GM12878 (cell line): ENCODE measurements around the gene DNAH11. TPM values are rescaled to one million over a fixed set of nuclear protein-coding genes. Genes with fewer than 3 reads are reported as not detected.

Source experiments
- ATAC-seq: fragments of 200-7000 bp; cut with Tn5 transposase; 3 replicates; pipeline ENCODE4 v1.9.1; 2020; ENCODE audit warnings: mild to moderate bottlenecking, moderate library complexity
- BruUV-seq: library from RNA; stranded (reverse); fragments of 400-500 nt; replicated peaks from 2 replicates; lab custom pipeline; 2021; lab: Mats Ljungman, UMichigan
- CTCF ChIA-PET: fragments of 300-600 bp; sonication (Branson Sonifier 250); formaldehyde crosslinking; extraction: SDS; loops from one replicate; lab custom pipeline; 2021; ENCODE audit warnings: inconsistent platforms; lab: Yijun Ruan, JAX
- POLR2A ChIA-PET: fragments of 350-600 bp; formaldehyde crosslinking; extraction: SDS; loops from one replicate; lab custom pipeline; 2021; ENCODE audit warnings: inconsistent platforms; lab: Charles Lee
- RAD21 ChIA-PET: fragments of 300-600 bp; sonication (Branson Sonifier 250); formaldehyde crosslinking; loops from one replicate; lab custom pipeline; 2023; ENCODE audit warnings: antibody characterized with exemption; ENCODE audit not compliant: unreplicated experiment; lab: Charles Lee
- SMC1A ChIA-PET: fragments of 300-600 bp; sonication (Branson Sonifier 250); formaldehyde crosslinking; loops from one replicate; lab custom pipeline; 2023; ENCODE audit not compliant: unreplicated experiment, uncharacterized antibody; lab: Charles Lee
- DNase-seq: peaks from one replicate; pipeline ENCODE4 v3.0.0-alpha.2; 2011; ENCODE audit warnings: low read depth, low spot score
- FAIRE-seq: peaks from 3 replicates; lab custom pipeline; 2011; peaks lifted over from hg19 to GRCh38; lab: Jason Lieb, UNC
- H2AFZ ChIP-seq: 2 replicates; pipeline ENCODE4 v1.6.0; 2011; ENCODE audit warnings: low read depth, low read length, control low read depth; ENCODE audit not compliant: control insufficient read depth
- H3K27ac ChIP-seq: 2 replicates; pipeline ENCODE4 v1.5.1; 2011; ENCODE audit warnings: control low read depth; ENCODE audit not compliant: control insufficient read depth, insufficient read depth
- H3K27me3 ChIP-seq, 2 experiments: replicated peaks in 1 of 2; 2 replicates each; pipeline versions ENCODE4 v1.6.0 to v1.6.1; 2011; ENCODE audit warnings: low read length in 1 of 2; ENCODE audit not compliant: control insufficient read depth in 2 of 2, insufficient read depth in 2 of 2
- H3K36me3 ChIP-seq, 2 experiments: 2 replicates each; pipeline ENCODE4 v1.5.1; 2011; ENCODE audit warnings: low read length in 1 of 2; ENCODE audit not compliant: control insufficient read depth in 2 of 2, insufficient read depth in 2 of 2
- H3K4me1 ChIP-seq: 2 replicates; pipeline ENCODE4 v1.6.1; 2011; ENCODE audit warnings: mild to moderate bottlenecking, low read length, moderate library complexity, mixed read lengths; ENCODE audit not compliant: control insufficient read depth, insufficient read depth
- H3K4me2 ChIP-seq: 2 replicates; pipeline ENCODE4 v1.6.0; 2011; ENCODE audit warnings: control low read depth; ENCODE audit not compliant: control insufficient read depth, insufficient read depth
- H3K4me3 ChIP-seq: fragments of 200-600 bp; sonication (generic); 2 replicates; pipeline ENCODE4 v1.5.1; 2016
- H3K79me2 ChIP-seq: 2 replicates; pipeline ENCODE4 v1.6.0; 2011; ENCODE audit warnings: low read length; ENCODE audit not compliant: control insufficient read depth, insufficient read depth
- H3K9ac ChIP-seq: 2 replicates; pipeline ENCODE4 v1.8.0; 2011; ENCODE audit warnings: low read length, control low read depth, mixed read lengths; ENCODE audit not compliant: control insufficient read depth, insufficient read depth
- H3K9me3 ChIP-seq: replicated peaks from 3 replicates; pipeline ENCODE4 v1.5.1; 2011; ENCODE audit warnings: mild to moderate bottlenecking, low read length; ENCODE audit not compliant: control insufficient read depth, insufficient read depth
- H4K20me1 ChIP-seq: 2 replicates; pipeline ENCODE4 v1.6.0; 2011; ENCODE audit not compliant: control insufficient read depth, insufficient read depth
- ATF2 ChIP-seq: IDR thresholded peaks from 2 replicates; pipeline ENCODE4 v1.6.1; 2012; ENCODE audit warnings: low read length, inconsistent platforms
- CREM ChIP-seq: IDR thresholded peaks from 2 replicates; pipeline ENCODE4 v1.6.1; 2014; ENCODE audit warnings: antibody characterized with exemption, low read depth
- DPF2 ChIP-seq: fragments of 450-650 bp; IDR thresholded peaks from 2 replicates; pipeline ENCODE4 v1.6.1; 2017; ENCODE audit warnings: mild to moderate bottlenecking
- HDAC2 ChIP-seq: fragments of 200-600 bp; sonication (generic); IDR thresholded peaks from 2 replicates; pipeline ENCODE4 v1.6.1; 2017
- HDAC6 ChIP-seq: fragments of 200-600 bp; sonication (generic); IDR thresholded peaks from one replicate; pipeline ENCODE4 v1.8.0; 2017; ENCODE audit warnings: antibody characterized with exemption; ENCODE audit not compliant: unreplicated experiment
- IRF4 ChIP-seq: IDR thresholded peaks from 2 replicates; pipeline ENCODE4 v1.6.1; 2011; ENCODE audit warnings: low read depth, low read length
- JUND ChIP-seq: IDR thresholded peaks from 2 replicates; pipeline ENCODE4 v1.6.1; 2012; ENCODE audit warnings: low read depth, mild to moderate bottlenecking, low read length, improper control_type of control experiment, moderate library complexity
- NFYA ChIP-seq: IDR thresholded peaks from 2 replicates; pipeline ENCODE4 v1.6.1; 2011; ENCODE audit warnings: low read depth, mild to moderate bottlenecking, low read length, improper control_type of control experiment, borderline replicate concordance
- RAD51 ChIP-seq: fragments of 450-650 bp; IDR thresholded peaks from 2 replicates; pipeline ENCODE4 v1.6.1; 2016; ENCODE audit warnings: moderate library complexity, mild to moderate bottlenecking, inconsistent platforms
- RCOR1 ChIP-seq: conservative IDR thresholded peaks from 2 replicates; pipeline ENCODE4 v1.6.1; 2012; ENCODE audit warnings: low read depth, low read length, improper control_type of control experiment
- RFX5 ChIP-seq: IDR thresholded peaks from 2 replicates; pipeline ENCODE4 v1.6.1; 2011; ENCODE audit warnings: low read depth, low read length, improper control_type of control experiment
- SPI1 ChIP-seq: IDR thresholded peaks from 2 replicates; pipeline ENCODE4 v1.6.1; 2011; ENCODE audit warnings: low read depth, mild to moderate bottlenecking, low read length, moderate library complexity, borderline replicate concordance; ENCODE audit not compliant: insufficient read depth
- SRF ChIP-seq, 2 experiments: IDR thresholded peaks; 2 replicates each; pipeline ENCODE4 v1.6.1; 2011; ENCODE audit warnings: low read depth in 2 of 2, low read length in 2 of 2, mild to moderate bottlenecking in 1 of 2, moderate library complexity in 1 of 2
- ZBTB40 ChIP-seq: fragments of 450-650 bp; IDR thresholded peaks from 2 replicates; pipeline ENCODE4 v1.6.1; 2016; ENCODE audit warnings: mild to moderate bottlenecking, moderate library complexity, borderline replicate concordance
- WGBS: methylation state at CpG from one replicate; pipeline ENCODE4 v1.1.6; 2016; ENCODE audit warnings: low lambda C conversion rate; ENCODE audit not compliant: insufficient replicate concordance, insufficient coverage; ENCODE audit errors: missing lambda C conversion rate; 5-methylcytosine and 5-hydroxymethylcytosine counted together
- in situ Hi-C: fragments of 300-500 bp; cut with MboI; formaldehyde crosslinking; loops from 9 replicates; pipeline ENCODE4 v1.14.3; 2018; ENCODE audit warnings: mixed read lengths
- intact Hi-C: fragments of 100-400 bp; cut with micrococcal nuclease; formaldehyde crosslinking; loops from one replicate; pipeline ENCODE4 v1.14.2; 2022; ENCODE audit not compliant: unreplicated experiment
- polyA plus RNA-seq, 11 experiments: library from polyadenylated mRNA; depleted of rRNA in 4 of 11; unstranded in 6 of 11; stranded (reverse) in 5 of 11; fragments of >200 nt; fragmentation: Nextera tagmentation in 4 of 11; fragmentation: Illumina TruSeq in 1 of 11; extraction: Ambion mirVana in 4 of 11; extraction: Trizol in 1 of 11; gene quantifications; 1 replicate in 1 of 11; 2 replicates in 10 of 11; pipeline versions ENCODE4 v1.2.1 to v1.2.3, GENCODE V29; 2011 to 2016; ENCODE audit warnings: inconsistent platforms in 2 of 11, missing spikeins in 2 of 11, low read depth in 1 of 11
- total RNA-seq, 4 experiments: library from RNA; depleted of rRNA in 3 of 4; stranded (reverse); fragments of >200 nt in 3 of 4; fragmentation: Illumina TruSeq in 1 of 4; extraction: Trizol in 1 of 4; gene quantifications; 2 replicates each; pipeline versions ENCODE4 v1.2.1 to v1.2.3, GENCODE V29; 2013 to 2021

The DNAH11 gene
- total and polyA plus RNA-seq, 10 of the 15 experiments (the other 5 are each of a cell fraction or from before 2014, with no cell fraction given) = 0.03 to 0.56 (median 0.10) TPM

- TF ChIP-seq ATF2 = no peak
- TF ChIP-seq, all 136 proteins: peak for 0
Measured at GRCh38 chr7:21778953-21779352, 236.1 kb downstream of the DNAH11 start (continued).

GRCh38 chr7:21782996-21783395 is 240.2 kb downstream of the DNAH11 start:
- DNase-seq = no peak
- H3K4me2 ChIP-seq = no peak overlapping the region
- POLR2A ChIA-PET = no interaction called here
- CTCF ChIA-PET = interaction anchor here (1.0 kb wide), 1 partner anchor 15 kb away, joined by 3 read pairs; no protein-coding TSS in a partner anchor
- no peak for ATAC-seq
- in situ Hi-C loops (no loop called here), intact Hi-C loops (no loop called here)
- TF ChIP-seq CREM = no peak
- TF ChIP-seq HDAC6 = no peak
- TF ChIP-seq RAD51 = no peak
- TF ChIP-seq IRF4 = no peak
- TF ChIP-seq DPF2 = no peak
- TF ChIP-seq HDAC2 = no peak
- TF ChIP-seq RCOR1 = no peak
- no peak for TF ChIP-seq SPI1
- no peak for TF ChIP-seq JUND
- TF ChIP-seq NFYA = no peak
- no peak for TF ChIP-seq RFX5
- no peak for TF ChIP-seq SRF (IDR thresholded peaks at IDR 0.05; ENCODE audit: low read depth in 2 of 2, low read length in 2 of 2)
- TF ChIP-seq ZBTB40 = no peak
- H3K27ac ChIP-seq = no peak overlapping the region
- H3K9ac ChIP-seq = no peak overlapping the region
- RAD21 ChIA-PET = no interaction called here
- peaks cover 0 to 3% of the 10 kb centered on the region in 2 experiments; a peak in 1 of 4 replicates for H3K27me3 ChIP-seq
- 20% methylated on average over 2 of the region's 2 CpGs for WGBS
- H3K4me3 ChIP-seq = no peak overlapping the region
- FAIRE-seq = no peak
- SMC1A ChIA-PET = no interaction called here
- BruUV-seq = no TSS peak
- H3K36me3 ChIP-seq = no peaks in the 10 kb centered on the region
- no peak overlapping the region for H2AFZ ChIP-seq
- H3K79me2 ChIP-seq = no peaks in the 10 kb centered on the region
- H3K4me1 ChIP-seq = no peaks in the 10 kb centered on the region
- H4K20me1 ChIP-seq = no peaks in the 10 kb centered on the region
- H3K9me3 ChIP-seq = no peaks in the 10 kb centered on the region
